ENCODE measurements around the gene CCND1.

CCND1 gene

GRCh38 chr11:69647761-69648497, 7.0 kb downstream of the CCND1 start:
- no peak for DNase-seq (ENCODE audit: low spot score)
- in situ Hi-C loops (cut with MboI; ENCODE audit: low sequenced_read_pairs, unreplicated experiment), result loop anchor here (10.0 to 25.0 kb wide), 2 partner anchors 361 to 543 kb away; partner anchors contain the start of gene MYEOV
- no peak for TF ChIP-seq CTCF (IDR thresholded peaks at IDR 0.05; ENCODE audit: borderline replicate concordance, control extremely low read depth, extremely low read depth, insufficient read depth, missing control alignments)

- no peak for DNase-seq (ENCODE audit: low spot score)
- no peak for TF ChIP-seq CTCF (IDR thresholded peaks at IDR 0.05; ENCODE audit: borderline replicate concordance, control extremely low read depth, extremely low read depth, insufficient read depth, missing control alignments)
- in situ Hi-C loops (cut with MboI; ENCODE audit: low sequenced_read_pairs, unreplicated experiment), result loop anchor here (10.0 to 25.0 kb wide), 2 partner anchors 362 to 544 kb away; partner anchors contain the start of gene MYEOV
Observed at GRCh38 chr11:69648679-69649575, 8.0 kb downstream of the CCND1 start.

- in situ Hi-C loops (cut with MboI; ENCODE audit: low sequenced_read_pairs, unreplicated experiment), result loop anchor here (10.0 to 25.0 kb wide), 2 partner anchors 362 to 545 kb away; partner anchors contain the start of gene MYEOV
Observed at GRCh38 chr11:69649576-69649900, 8.6 kb downstream of the CCND1 start.

GRCh38 chr11:69650081-69650831, 9.3 kb downstream of the CCND1 start:
- in situ Hi-C loops (cut with MboI; ENCODE audit: low sequenced_read_pairs, unreplicated experiment), result no loop called here
- no peak for DNase-seq (ENCODE audit: low spot score)
- no peak for TF ChIP-seq CTCF (IDR thresholded peaks at IDR 0.05; ENCODE audit: borderline replicate concordance, control extremely low read depth, extremely low read depth, insufficient read depth, missing control alignments)

More at GRCh38 chr11:69649576-69649900, 8.6 kb downstream of the CCND1 start:
- no peak for DNase-seq (ENCODE audit: low spot score)
- no peak for TF ChIP-seq CTCF (IDR thresholded peaks at IDR 0.05; ENCODE audit: borderline replicate concordance, control extremely low read depth, extremely low read depth, insufficient read depth, missing control alignments)

GRCh38 chr11:69650832-69651344, 9.9 kb downstream of the CCND1 start:
- no peak for TF ChIP-seq CTCF (IDR thresholded peaks at IDR 0.05; ENCODE audit: borderline replicate concordance, control extremely low read depth, extremely low read depth, insufficient read depth, missing control alignments)
- in situ Hi-C loops (cut with MboI; ENCODE audit: low sequenced_read_pairs, unreplicated experiment), result no loop called here
- DNase-seq (ENCODE audit: low spot score), result no peak
